Stimulated activated naive CD4-positive, alpha-beta T cell (primary cell): ENCODE measurements around the gene CNBD2.
"Not testable (repeated sequence)": the region's sequence is repeated elsewhere in the genome, so short reads cannot be mapped to it uniquely, and the experiment has no call there.

Experiments used
- DNase-seq, 6 experiments: peaks; one replicate each; lab custom pipeline; 2025; lab: John Stamatoyannopoulos, UW

Gene CNBD2

GRCh38 chr20:35975576-35976373 is 7.4 kb downstream of the CNBD2 start:
- no peak for DNase-seq

GRCh38 chr20:35978041-35978513 is 9.7 kb downstream of the CNBD2 start:
- DNase-seq: no peak

- DNase-seq: no peak
Measured at GRCh38 chr20:35979544-35979943, 11.2 kb downstream of the CNBD2 start.

GRCh38 chr20:35981969-35982368 is 13.6 kb downstream of the CNBD2 start:
- DNase-seq: no peak

- DNase-seq: no peak
Measured at GRCh38 chr20:35984382-35984781, 16.0 kb downstream of the CNBD2 start.

GRCh38 chr20:35985806-35986205 is 17.4 kb downstream of the CNBD2 start:
- no peak for DNase-seq

GRCh38 chr20:35988910-35989463 is 20.6 kb downstream of the CNBD2 start:
- DNase-seq: no peak

GRCh38 chr20:35991142-35991771 is 22.9 kb downstream of the CNBD2 start:
- DNase-seq: peak in 1 of 6 experiments; percentile 2

- peak in 5 of 6 experiments; percentile 17 to 67 (median 30) for DNase-seq
Measured at GRCh38 chr20:35992713-35993335, 24.4 kb downstream of the CNBD2 start.

- peak; percentile 57 to 84 (median 74) for DNase-seq
Measured at GRCh38 chr20:35994994-35995453, 26.6 kb downstream of the CNBD2 start.

GRCh38 chr20:35996492-35996891 is 28.1 kb downstream of the CNBD2 start:
- DNase-seq: not testable (repeated sequence)

- DNase-seq: not testable (repeated sequence)
Measured at GRCh38 chr20:36001331-36001730, 32.9 kb downstream of the CNBD2 start.

- no peak for DNase-seq
Measured at GRCh38 chr20:36002855-36003254, 34.5 kb downstream of the CNBD2 start.

GRCh38 chr20:36004045-36004444 is 35.7 kb downstream of the CNBD2 start:
- DNase-seq: no peak

GRCh38 chr20:36008461-36009035 is 40.2 kb downstream of the CNBD2 start:
- DNase-seq: no peak

- DNase-seq: no peak
Measured at GRCh38 chr20:36010076-36010475, 41.7 kb downstream of the CNBD2 start.

GRCh38 chr20:36010825-36011224 is 42.4 kb downstream of the CNBD2 start:
- DNase-seq: no peak

- no peak for DNase-seq
Measured at GRCh38 chr20:36015806-36016403, 47.5 kb downstream of the CNBD2 start.

GRCh38 chr20:36017048-36017951 is 48.9 kb downstream of the CNBD2 start:
- DNase-seq: no peak

GRCh38 chr20:36018208-36018988 is 50.0 kb downstream of the CNBD2 start:
- no peak for DNase-seq
